Stimulated activated CD8-positive, alpha-beta memory T cell treated with anti-CD3 and anti-CD28 coated beads, Interleukin-15, amount 100 ng/mL, for 24 hours (primary cell): Measurements from ENCODE around the gene TRIM46.
"Not testable (repeated sequence)": the region's sequence is repeated elsewhere in the genome, so short reads cannot be mapped to it uniquely, and the experiment has no call there.

Source experiments
- DNase-seq: peaks from one replicate; pipeline ENCODE4 v3.0.0-alpha.2; 2020; ENCODE audit warnings: low read depth

The TRIM46 gene

GRCh38 chr1:155205035-155205434, 31.4 kb downstream of the TRIM46 start:
- DNase-seq = no peak

- no peak for DNase-seq
These were observed 32.4 kb downstream of the TRIM46 start for GRCh38 chr1:155205969-155206593.

GRCh38 chr1:155206891-155207805, 33.5 kb downstream of the TRIM46 start:
- DNase-seq = peak; percentile 76

- DNase-seq = no peak
These were observed 34.3 kb downstream of the TRIM46 start, which contains the start of gene THBS3 for GRCh38 chr1:155207806-155208540. THBS3 (minus strand) TSS chr1:155207897; CDS start chr1:155207876, 21 bp downstream.

- peak; percentile 65 for DNase-seq
These were observed 35.1 kb downstream of the TRIM46 start, which contains the start of gene MTX1 for GRCh38 chr1:155208541-155209311. MTX1 (plus strand) TSS chr1:155208695; CDS start chr1:155208805, 110 bp downstream.

- DNase-seq = no peak
These were observed 35.7 kb downstream of the TRIM46 start for GRCh38 chr1:155209312-155209721.

GRCh38 chr1:155210314-155211104, 36.9 kb downstream of the TRIM46 start:
- no peak for DNase-seq

- not testable (repeated sequence) for DNase-seq
These were observed 37.9 kb downstream of the TRIM46 start for GRCh38 chr1:155211381-155212050.

GRCh38 chr1:155212051-155212440, 38.4 kb downstream of the TRIM46 start:
- DNase-seq = not testable (repeated sequence)

- DNase-seq = not testable (repeated sequence)
These were observed 41.1 kb downstream of the TRIM46 start for GRCh38 chr1:155214702-155215101.

- no peak for DNase-seq
These were observed 45.4 kb downstream of the TRIM46 start for GRCh38 chr1:155218854-155219591.

- DNase-seq = no peak
These were observed 46.0 kb downstream of the TRIM46 start for GRCh38 chr1:155219592-155220031.

- not testable (repeated sequence) for DNase-seq
These were observed 46.7 kb downstream of the TRIM46 start for GRCh38 chr1:155220211-155220965.

- no peak for DNase-seq
These were observed 49.4 kb downstream of the TRIM46 start for GRCh38 chr1:155223047-155223446.

GRCh38 chr1:155225404-155225759, 51.7 kb downstream of the TRIM46 start:
- not testable (repeated sequence) for DNase-seq

- no peak for DNase-seq
These were observed 52.7 kb downstream of the TRIM46 start for GRCh38 chr1:155226188-155226909.

- DNase-seq = no peak
These were observed 53.2 kb downstream of the TRIM46 start for GRCh38 chr1:155226910-155227260.
